ENCODE results near the gene FBXL19. TPM values are rescaled to one million over a fixed set of nuclear protein-coding genes. Genes with fewer than 3 reads are reported as not detected.

Gene FBXL19
- total and polyA plus RNA-seq, 9 of the 15 experiments (the other 6 are each of a cell fraction or from before 2014, with no cell fraction given), result 0.13 to 48.0 (median 13.5) TPM; not detected in 1

- TF ChIP-seq, protein P1, sequence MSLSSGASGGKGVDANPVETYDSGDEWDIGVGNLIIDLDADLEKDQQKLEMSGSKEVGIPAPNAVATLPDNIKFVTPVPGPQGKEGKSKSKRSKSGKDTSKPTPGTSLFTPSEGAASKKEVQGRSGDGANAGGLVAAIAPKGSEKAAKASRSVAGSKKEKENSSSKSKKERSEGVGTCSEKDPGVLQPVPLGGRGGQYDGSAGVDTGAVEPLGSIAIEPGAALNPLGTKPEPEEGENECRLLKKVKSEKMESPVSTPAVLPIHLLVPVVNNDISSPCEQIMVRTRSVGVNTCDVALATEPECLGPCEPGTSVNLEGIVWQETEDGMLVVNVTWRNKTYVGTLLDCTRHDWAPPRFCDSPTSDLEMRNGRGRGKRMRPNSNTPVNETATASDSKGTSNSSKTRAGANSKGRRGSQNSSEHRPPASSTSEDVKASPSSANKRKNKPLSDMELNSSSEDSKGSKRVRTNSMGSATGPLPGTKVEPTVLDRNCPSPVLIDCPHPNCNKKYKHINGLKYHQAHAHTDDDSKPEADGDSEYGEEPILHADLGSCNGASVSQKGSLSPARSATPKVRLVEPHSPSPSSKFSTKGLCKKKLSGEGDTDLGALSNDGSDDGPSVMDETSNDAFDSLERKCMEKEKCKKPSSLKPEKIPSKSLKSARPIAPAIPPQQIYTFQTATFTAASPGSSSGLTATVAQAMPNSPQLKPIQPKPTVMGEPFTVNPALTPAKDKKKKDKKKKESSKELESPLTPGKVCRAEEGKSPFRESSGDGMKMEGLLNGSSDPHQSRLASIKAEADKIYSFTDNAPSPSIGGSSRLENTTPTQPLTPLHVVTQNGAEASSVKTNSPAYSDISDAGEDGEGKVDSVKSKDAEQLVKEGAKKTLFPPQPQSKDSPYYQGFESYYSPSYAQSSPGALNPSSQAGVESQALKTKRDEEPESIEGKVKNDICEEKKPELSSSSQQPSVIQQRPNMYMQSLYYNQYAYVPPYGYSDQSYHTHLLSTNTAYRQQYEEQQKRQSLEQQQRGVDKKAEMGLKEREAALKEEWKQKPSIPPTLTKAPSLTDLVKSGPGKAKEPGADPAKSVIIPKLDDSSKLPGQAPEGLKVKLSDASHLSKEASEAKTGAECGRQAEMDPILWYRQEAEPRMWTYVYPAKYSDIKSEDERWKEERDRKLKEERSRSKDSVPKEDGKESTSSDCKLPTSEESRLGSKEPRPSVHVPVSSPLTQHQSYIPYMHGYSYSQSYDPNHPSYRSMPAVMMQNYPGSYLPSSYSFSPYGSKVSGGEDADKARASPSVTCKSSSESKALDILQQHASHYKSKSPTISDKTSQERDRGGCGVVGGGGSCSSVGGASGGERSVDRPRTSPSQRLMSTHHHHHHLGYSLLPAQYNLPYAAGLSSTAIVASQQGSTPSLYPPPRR (CRISPR knock-in tag; IDR thresholded peaks at IDR 0.05; ENCODE audit: borderline replicate concordance), result no peak
- TF ChIP-seq, protein P2, sequence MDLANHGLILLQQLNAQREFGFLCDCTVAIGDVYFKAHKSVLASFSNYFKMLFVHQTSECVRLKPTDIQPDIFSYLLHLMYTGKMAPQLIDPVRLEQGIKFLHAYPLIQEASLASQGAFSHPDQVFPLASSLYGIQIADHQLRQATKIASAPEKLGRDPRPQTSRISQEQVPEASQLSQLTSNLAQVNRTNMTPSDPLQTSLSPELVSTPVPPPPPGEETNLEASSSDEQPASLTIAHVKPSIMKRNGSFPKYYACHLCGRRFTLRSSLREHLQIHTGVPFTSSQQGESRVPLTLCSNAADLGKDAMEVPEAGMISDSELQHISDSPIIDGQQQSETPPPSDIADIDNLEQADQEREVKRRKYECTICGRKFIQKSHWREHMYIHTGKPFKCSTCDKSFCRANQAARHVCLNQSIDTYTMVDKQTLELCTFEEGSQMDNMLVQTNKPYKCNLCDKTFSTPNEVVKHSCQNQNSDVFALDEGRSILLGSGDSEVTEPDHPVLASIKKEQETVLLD (IDR thresholded peaks at IDR 0.05), result 0 out of 2 replicates have a peak, but pooled peaks have one; percentile 23
- TF ChIP-seq ZNF134 (CRISPR knock-in tag; conservative IDR thresholded peaks at IDR 0.05) (0 out of 2 replicates have a peak, but pooled peaks have one; percentile 18), ZNF324 (CRISPR knock-in tag; IDR thresholded peaks at IDR 0.05) (peak; percentile 25; the same call in 1 of the 2 replicates), ZNF436 (CRISPR knock-in tag; IDR thresholded peaks at IDR 0.05) (no peak), SMARCE1 (IDR thresholded peaks at IDR 0.05) (peak; percentile 42; the same call in 1 of the 2 replicates)
Measured at GRCh38 chr16:30992931-30993816, 69.8 kb downstream of the FBXL19 start (continued).

Measured in K562 (cell line).